Activated gamma-delta T cell (primary cell): ENCODE results near the gene NMNAT3.

Experiments used
- DNase-seq: peaks from one replicate; lab custom pipeline; 2025; lab: John Stamatoyannopoulos, UW

The NMNAT3 gene

DNA sequence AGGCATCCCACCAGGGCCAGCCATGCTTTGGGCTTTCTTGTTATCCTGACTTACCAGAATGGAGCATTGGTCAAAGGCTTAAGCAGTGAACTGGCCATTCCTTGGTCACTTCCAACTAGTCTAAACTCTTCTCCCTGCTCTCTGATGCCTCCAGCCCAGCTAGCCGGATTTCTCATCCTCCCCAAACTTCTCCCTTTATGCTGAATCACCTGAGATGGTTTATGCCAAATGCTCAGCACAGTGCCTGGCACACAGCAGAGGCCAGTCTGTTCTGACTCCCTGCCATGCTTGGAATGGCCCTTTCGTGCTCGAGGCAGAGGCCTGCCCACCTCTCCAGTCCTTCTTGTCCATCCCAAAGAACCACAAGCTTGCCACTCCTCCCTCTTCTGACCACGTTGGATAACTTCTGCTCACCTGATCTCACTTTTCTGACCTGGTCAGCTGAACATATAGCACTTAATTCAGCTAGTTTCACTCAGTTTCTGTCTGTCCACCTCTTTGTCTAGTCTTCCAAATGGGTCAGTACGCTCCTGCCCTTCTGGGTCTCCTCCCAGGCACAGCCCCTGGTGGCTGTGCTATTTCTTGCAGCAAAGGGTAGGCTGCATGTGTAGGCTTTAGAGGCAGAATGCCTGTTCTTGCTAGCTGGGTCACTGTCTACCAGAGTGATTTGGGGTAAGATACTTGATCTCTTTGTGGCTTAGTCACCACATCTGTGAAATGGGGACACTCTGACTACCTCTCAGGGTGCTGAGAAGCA, 136.1 kb downstream of the NMNAT3 start:
- no peak for DNase-seq

DNA sequence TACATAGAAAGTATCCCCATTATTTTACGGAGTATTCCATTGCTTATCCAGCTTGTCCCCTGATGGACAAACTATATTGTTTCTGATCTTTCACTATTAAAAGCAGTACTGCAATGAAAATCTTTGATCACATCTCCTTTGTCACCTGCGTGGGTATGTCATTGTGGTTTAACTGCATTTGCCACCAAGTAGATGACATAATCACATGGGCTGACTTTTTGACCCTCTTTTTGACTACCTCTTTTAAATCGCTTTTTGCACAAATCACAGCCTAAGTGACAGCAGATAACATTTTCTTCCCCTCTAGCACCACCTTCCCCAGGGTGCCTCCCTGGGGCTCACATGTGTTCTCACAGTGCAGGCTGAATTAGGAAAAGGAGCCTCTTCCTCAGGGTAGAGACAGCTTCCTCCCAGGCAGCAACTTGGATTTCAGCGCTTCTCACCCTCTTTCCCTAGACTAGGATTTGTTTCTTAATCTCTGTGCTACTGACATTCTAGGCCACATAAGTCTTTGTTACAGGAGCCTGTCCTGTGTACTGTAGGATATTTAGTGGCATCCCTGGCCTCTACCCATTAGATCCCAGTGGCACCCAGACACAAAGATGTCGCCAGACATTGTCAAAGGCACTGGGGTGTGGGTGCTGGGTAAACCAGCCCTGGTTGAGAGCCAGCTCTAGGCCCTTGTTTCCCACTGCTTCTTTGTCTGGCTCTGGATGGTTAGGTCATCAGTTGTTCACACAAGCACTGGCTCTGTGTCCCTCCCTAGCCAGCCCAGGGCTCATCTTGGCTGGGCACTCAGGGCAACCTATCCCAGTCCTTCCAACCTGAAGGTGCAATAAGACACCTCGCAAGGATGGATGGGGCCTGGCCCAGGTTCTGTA, 136.9 kb downstream of the NMNAT3 start:
- DNase-seq: no peak

- no peak for DNase-seq
These were observed 139.0 kb downstream of the NMNAT3 start for GRCh38 chr3:139538733-139539132.

DNA sequence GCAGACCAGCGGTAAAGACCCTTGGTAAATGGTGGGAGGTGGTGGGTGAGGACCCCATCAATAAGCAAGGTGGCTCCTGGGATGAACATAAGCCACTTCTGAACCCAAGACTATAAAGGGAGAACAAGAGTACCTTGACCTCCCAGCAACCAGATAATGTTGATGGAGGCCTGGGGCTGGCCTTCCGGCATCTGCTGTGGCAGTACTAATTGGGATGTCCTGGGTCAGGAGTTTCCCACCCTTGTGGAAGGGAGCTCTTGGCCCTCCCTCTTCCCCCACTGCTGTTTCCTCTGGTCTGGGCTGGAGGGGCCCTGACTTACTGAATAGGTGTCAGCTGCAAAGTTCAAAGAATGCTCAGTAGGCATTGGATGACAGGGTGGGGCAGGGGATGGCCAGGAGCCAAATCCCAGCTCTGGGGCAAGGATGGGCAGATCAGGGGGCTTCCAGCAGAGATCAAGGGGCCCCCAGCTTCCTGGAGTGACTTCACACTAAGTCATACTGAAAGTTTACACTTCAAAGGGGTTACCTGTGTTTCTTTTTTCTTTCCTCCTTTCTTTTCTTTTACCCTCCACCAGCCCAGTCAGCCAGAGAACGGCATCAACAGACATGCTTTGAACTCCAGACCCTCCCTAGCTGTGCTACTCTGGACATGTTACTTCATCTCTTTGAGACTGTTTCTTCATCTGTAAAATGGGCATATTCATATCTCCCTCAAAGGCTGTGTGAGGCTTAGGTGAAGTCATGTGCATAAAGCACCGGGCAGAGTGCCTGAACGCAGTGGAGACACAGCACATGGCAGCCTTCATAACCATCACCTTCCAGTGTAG, 139.8 kb downstream of the NMNAT3 start:
- no peak for DNase-seq

DNA sequence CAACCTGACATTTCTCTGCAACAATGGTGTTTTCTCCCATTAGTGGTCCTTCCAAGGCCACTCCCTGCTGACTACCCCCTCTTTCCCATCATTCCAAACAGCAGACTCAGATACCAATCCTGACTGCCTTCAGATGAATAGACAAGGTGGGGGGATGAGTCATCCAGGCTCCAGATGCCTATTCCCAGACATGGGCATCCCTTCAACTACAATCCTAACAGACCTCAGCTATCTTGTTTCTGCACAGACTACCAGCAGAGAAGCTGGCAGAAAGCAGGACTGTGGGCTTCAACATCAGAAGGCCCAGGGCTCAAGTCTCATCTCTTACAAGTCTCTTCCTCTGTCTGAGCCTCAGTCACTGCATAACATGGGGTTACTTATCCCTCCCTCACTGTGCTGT, 140.4 kb downstream of the NMNAT3 start:
- no peak for DNase-seq

- DNase-seq: no peak
These were observed 142.5 kb downstream of the NMNAT3 start for GRCh38 chr3:139534992-139535879.

DNA sequence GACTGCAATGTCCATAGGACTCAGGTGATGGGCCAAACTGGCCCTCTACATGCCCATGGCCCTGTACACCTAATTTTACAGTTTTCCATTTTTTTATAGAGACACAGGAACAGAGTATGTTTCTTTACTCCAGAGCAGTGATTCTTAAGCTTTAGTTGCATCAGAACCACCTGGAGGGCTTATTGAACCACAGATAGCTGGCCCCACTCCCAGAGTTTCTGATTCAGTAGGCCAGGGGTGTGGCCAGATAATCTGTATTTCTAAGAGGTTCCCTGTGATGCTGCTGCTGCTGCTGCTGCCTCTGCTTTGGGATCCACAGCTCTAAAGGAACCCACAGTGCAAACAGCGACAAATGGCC, 143.3 kb downstream of the NMNAT3 start:
- no peak for DNase-seq

DNA sequence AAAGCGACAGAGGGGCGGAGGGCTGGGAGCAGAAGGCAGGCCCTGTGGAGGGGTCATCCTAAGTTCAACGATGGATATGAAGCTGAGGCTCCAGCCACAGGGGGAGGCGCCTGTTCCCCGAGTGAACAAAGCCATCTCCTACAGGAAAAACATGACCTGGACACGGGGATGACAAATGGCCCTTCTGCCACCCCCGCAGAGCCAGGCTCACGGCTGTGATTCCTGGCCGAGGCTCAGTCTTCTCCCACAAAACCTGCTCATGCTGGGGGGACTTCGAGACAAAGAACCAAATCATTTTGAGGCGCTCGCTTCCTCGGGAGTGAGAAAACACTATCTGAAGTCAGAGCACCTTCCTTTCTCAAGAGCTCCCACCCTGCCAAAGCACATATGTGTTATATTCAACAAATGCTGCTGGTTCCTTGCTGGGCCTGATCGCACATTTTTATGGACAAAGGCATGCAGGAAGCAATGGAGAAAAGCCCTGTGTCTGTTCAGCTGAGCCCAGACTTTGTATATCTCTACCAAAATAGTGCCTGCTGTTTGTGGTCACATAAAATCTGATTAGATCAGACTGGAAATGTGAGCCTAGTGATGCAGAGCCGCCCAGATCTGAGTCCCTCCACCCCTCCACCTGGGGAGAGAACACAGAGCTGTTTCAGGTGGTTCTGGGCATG, 143.9 kb downstream of the NMNAT3 start:
- no peak for DNase-seq

DNA sequence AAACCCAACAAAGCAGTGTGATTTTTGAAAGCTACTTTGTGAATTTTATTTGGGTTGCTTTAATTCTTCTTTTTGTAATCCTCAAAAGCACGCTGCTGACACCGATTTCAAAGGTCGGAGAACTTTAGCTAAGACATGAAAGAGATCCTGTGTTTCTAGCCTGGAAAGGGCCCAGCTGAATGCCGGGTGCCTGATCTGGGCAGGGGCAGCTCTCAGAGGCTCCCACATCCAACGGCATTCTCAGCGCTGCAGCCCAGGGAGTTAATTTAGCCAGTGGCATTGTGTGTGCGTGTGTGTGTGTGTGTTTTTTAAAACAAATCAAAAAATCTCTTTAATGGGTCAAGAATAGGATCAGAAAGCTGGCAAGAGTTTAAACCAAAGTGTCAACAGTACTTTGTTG, 144.8 kb downstream of the NMNAT3 start:
- no peak for DNase-seq

GRCh38 chr3:139530717-139531116, 147.1 kb downstream of the NMNAT3 start:
- DNase-seq: no peak

DNA sequence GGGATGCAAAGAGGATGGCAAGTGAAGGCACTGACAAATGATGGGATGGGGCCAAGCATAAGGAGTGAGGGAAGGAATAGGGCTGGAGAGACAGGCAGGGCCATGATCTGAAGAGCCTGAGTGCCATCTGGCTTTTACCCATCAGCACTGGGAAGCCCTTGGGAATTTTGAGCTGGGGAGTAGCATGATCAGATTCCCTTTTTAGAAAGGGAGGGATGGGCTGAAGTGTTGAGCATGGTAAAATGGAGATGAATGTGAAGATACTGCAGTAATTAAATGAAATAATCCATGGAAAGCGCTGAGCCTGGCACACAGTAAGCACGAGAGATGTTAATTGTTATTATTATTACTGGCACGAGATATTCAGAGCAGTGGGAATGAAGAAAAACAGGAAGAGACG, 148.1 kb downstream of the NMNAT3 start:
- no peak for DNase-seq

DNA sequence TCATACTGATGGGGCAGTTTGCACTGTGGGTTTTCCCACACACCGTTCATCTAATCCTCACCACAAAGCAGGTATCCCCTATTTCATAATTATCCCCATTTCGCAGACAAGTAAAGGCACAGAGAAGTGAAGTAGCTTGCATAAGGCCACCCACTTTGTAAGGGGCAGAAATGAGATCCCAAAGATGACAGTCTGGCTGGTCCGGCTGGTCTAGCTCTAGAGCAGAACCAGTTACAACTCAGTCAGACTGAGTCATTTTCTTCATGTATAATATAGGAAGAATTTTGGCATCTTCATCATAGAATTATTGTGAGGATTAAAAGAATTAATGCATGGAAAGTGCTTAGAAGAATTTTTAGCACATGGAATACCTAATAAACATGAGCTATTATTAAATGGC, 148.8 kb downstream of the NMNAT3 start:
- no peak for DNase-seq

GRCh38 chr3:139528281-139528680, 149.5 kb downstream of the NMNAT3 start:
- DNase-seq: no peak

DNA sequence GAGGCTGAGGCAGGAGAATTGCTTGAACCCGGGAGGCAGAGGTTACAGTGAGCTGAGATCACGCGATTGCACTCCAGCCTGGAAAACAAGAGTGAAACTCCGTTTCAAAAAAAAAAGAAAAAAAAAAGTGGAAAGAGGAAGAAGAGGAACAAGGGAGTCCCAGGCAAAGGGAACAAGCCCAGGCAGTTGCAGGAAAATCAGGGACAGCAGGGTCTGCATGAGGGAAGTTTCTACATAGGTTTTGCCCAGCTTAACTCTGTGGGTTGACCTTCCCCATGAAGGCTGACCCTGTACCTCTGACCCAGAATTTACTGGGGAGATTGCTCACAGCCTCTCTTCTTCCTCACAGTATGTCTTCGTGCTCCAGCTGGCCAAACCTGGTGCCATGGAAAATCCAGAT, 150.5 kb downstream of the NMNAT3 start:
- no peak for DNase-seq

DNA sequence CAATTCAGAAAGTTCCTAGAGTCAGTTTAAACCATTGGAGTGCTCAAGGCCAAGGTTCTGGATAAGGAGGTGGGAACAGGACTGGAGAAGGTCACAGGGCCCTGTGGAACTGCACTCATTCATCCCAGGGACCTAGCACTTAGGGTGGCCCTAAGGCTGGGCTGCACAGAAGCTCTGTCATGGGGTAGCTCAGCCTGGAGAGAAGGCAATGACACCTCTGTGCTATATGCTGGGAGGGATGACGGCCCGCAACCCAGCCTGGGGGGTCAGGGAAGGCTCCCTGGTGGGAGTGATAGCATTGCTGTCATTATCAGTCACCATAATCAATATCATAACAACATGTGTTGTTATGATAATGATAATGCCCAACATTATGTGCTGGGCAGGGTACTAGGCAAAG, 151.6 kb downstream of the NMNAT3 start:
- no peak for DNase-seq

DNA sequence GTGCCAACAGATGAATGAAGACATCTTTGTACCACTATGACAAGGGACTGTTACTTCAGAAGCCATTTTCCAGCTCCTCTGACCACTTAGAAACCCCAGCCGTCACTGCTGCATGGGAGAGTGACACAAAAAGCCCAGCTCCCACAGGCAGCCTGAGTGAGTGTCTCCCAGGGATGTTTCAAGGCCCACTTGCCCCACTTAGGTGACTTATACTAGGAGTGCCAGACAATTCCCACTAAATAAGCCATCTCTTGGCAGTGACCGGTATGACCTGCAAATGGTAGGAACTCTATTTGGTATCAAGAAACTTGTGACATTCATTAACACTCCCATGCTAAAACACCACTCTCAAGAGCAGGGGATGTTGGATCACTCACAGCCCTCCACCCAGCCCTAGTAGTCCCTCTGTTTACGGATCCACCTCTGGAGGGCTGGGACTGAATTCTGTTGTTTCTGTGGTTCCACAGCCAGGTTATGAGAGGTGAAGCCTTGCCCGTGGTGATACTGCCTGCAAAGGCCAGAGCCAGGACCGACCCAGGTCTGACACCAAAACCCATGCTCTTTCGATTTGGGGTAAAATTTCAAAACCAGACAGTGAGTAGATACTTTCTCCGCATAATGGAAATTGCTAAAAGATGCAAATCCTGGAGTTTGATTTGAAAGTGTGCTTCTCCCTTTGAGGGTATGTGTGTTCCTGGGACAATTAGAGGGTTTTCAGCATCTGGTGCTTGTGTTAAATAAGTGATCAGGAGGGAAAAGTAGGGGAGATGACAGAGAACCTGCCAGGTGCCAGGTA, 152.7 kb downstream of the NMNAT3 start:
- DNase-seq: no peak

GRCh38 chr3:139523718-139524117, 154.1 kb downstream of the NMNAT3 start:
- no peak for DNase-seq

GRCh38 chr3:139523166-139523565, 154.6 kb downstream of the NMNAT3 start:
- DNase-seq: no peak

- DNase-seq: no peak
These were observed 155.4 kb downstream of the NMNAT3 start for GRCh38 chr3:139522421-139522820.

DNA sequence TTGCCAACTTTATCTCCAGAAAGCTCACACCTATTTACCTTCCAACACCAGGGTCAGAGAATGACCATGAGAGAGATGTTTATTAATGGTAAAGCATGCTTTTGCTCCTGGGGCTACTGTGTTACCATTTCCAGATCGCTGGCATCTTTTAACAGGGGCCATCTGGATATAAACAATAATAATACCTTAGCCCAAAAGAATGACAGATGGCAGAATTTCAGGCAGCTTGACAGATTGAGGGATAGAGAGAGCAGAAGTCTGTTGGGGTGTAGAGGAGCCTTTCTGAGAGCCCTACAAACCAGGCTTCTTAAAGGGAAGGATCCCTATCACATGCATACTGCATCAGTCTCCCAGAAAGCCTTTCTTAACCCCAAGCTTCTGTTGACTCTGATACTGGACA, 156.0 kb downstream of the NMNAT3 start:
- no peak for DNase-seq
